HCT116 (cell line): ENCODE data around the gene SLCO2A1. TPM values are rescaled to one million over a fixed set of nuclear protein-coding genes. Genes with fewer than 3 reads are reported as not detected.

Experiments
- ATAC-seq: fragments of 200-7000 bp; cut with Tn5 transposase; 2 replicates; pipeline ENCODE4 v1.9.1; 2020; ENCODE audit warnings: mild to moderate bottlenecking, moderate library complexity
- BruUV-seq: library from RNA; stranded (reverse); fragments of 400-500 nt; replicated peaks from 2 replicates; lab custom pipeline; 2021; lab: Mats Ljungman, UMichigan
- CTCF ChIA-PET: fragments of 300-600 bp; sonication (Branson Sonifier 250); formaldehyde crosslinking; loops from one replicate; lab custom pipeline; 2021; ENCODE audit warnings: antibody characterized with exemption; lab: Charles Lee
- POLR2A ChIA-PET: fragments of 300-600, 350-600 bp; sonication (Branson Sonifier 250); formaldehyde crosslinking; loops from one replicate; lab custom pipeline; 2021; ENCODE audit warnings: antibody characterized with exemption; lab: Charles Lee
- RAD21 ChIA-PET, 2 experiments: fragments of 300-600 bp; sonication (Branson Sonifier 250); formaldehyde crosslinking; loops; one replicate each; lab custom pipeline; 2023; ENCODE audit warnings: low total read pairs in 2 of 2; ENCODE audit not compliant: uncharacterized antibody in 2 of 2, unreplicated experiment in 2 of 2, low non-redundant PET in 1 of 2; lab: Charles Lee
- DNase-seq: peaks from one replicate; pipeline ENCODE4 v3.0.0-alpha.2; 2010; ENCODE audit warnings: low read depth, low spot score
- H2AFZ ChIP-seq: fragments of 200-600 bp; shearing (Covaris generic), sonication (generic); 2 replicates; pipeline ENCODE4 v1.6.1; 2017; ENCODE audit warnings: low read depth, mixed run types, mixed read lengths, antibody characterized with exemption, low read length; ENCODE audit not compliant: poor library complexity, severe bottlenecking
- H3K27ac ChIP-seq: 2 replicates; pipeline ENCODE4 v1.5.1; 2012; ENCODE audit warnings: low read depth, low read length
- H3K27me3 ChIP-seq: fragments of 200-600 bp; sonication (generic); 2 replicates; pipeline ENCODE4 v1.6.1; 2016; ENCODE audit warnings: mixed run types, low read length, mixed read lengths; ENCODE audit not compliant: insufficient read depth
- H3K36me3 ChIP-seq, 2 experiments: fragments of 200-500 bp in 1 of 2; fragments of 200-600 bp in 1 of 2; sonication (Bioruptor generic) in 1 of 2; sonication (generic) in 1 of 2; 2 replicates each; pipeline versions ENCODE4 v1.5.1 to v1.6.1; 2014 to 2016; ENCODE audit warnings: low read length in 2 of 2, inconsistent platforms in 1 of 2, mixed read lengths in 1 of 2, mixed run types in 1 of 2; ENCODE audit not compliant: insufficient read depth in 2 of 2, control insufficient read depth in 1 of 2
- H3K4me1 ChIP-seq, 2 experiments: fragments of 200-600 bp in 1 of 2; sonication (generic) in 1 of 2; 2 replicates each; pipeline versions ENCODE4 v1.5.1 to v1.6.1; 2012 to 2017; ENCODE audit warnings: low read length in 2 of 2, inconsistent platforms in 1 of 2, mild to moderate bottlenecking in 1 of 2, mixed read lengths in 1 of 2, mixed run types in 1 of 2, moderate library complexity in 1 of 2; ENCODE audit not compliant: insufficient read depth in 2 of 2, control insufficient read depth in 1 of 2
- H3K4me2 ChIP-seq: fragments of 200-600 bp; sonication (generic); 2 replicates; pipeline ENCODE4 v1.6.1; 2017; ENCODE audit warnings: mixed run types, low read length, mixed read lengths
- H3K4me3 ChIP-seq, 2 experiments: fragments of 200-600 bp in 1 of 2; sonication (generic) in 1 of 2; replicated peaks in 1 of 2; 2 replicates each; pipeline ENCODE4 v1.5.1; 2011 to 2016; ENCODE audit warnings: low read length in 2 of 2, control low read depth in 1 of 2, low read depth in 1 of 2, mild to moderate bottlenecking in 1 of 2, mixed read lengths in 1 of 2, mixed run types in 1 of 2
- H3K79me2 ChIP-seq: fragments of 200-600 bp; sonication (generic); 2 replicates; pipeline ENCODE4 v1.6.1; 2017; ENCODE audit warnings: mild to moderate bottlenecking, mixed run types, low read length, moderate library complexity, mixed read lengths; ENCODE audit not compliant: insufficient read depth
- H3K9ac ChIP-seq: fragments of 200-600 bp; sonication (generic); 2 replicates; pipeline ENCODE4 v1.6.1; 2016; ENCODE audit warnings: low read length, mixed read lengths
- H3K9me2 ChIP-seq: fragments of 200-600 bp; sonication (generic), shearing (Covaris generic); 2 replicates; pipeline ENCODE4 v1.6.1; 2017; ENCODE audit warnings: mixed run types, mild to moderate bottlenecking, moderate library complexity; ENCODE audit not compliant: insufficient read depth
- H3K9me3 ChIP-seq, 2 experiments: fragments of 200-500 bp in 1 of 2; fragments of 200-600 bp in 1 of 2; sonication (Bioruptor generic) in 1 of 2; sonication (generic) in 1 of 2; 2 replicates each; pipeline ENCODE4 v1.6.1; 2014 to 2017; ENCODE audit warnings: low read length in 2 of 2, mixed read lengths in 2 of 2, inconsistent platforms in 1 of 2, low read depth in 1 of 2, mild to moderate bottlenecking in 1 of 2, mixed run types in 1 of 2, moderate library complexity in 1 of 2; ENCODE audit not compliant: control insufficient read depth in 1 of 2, insufficient read depth in 1 of 2
- H4K20me1 ChIP-seq: fragments of 200-600 bp; sonication (generic), shearing (Covaris generic); 2 replicates; pipeline ENCODE4 v1.6.1; 2017; ENCODE audit warnings: mixed run types, mild to moderate bottlenecking, moderate library complexity; ENCODE audit not compliant: insufficient read depth
- CBX3 ChIP-seq: IDR thresholded peaks from 2 replicates; pipeline ENCODE4 v1.6.1; 2012; ENCODE audit warnings: low read depth
- CEBPB ChIP-seq: IDR thresholded peaks from 2 replicates; pipeline ENCODE4 v1.6.1; 2012; ENCODE audit warnings: low read depth
- EGR1 ChIP-seq: IDR thresholded peaks from 2 replicates; pipeline ENCODE4 v1.6.1; 2012; ENCODE audit warnings: low read depth
- EZH2 ChIP-seq: fragments of 200-600 bp; sonication (generic); IDR thresholded peaks from 2 replicates; pipeline ENCODE4 v1.6.1; 2017; ENCODE audit warnings: antibody characterized with exemption, mixed run types
- JUND ChIP-seq: IDR thresholded peaks from 2 replicates; pipeline ENCODE4 v1.6.1; 2012
- POLR2A ChIP-seq: IDR thresholded peaks from 2 replicates; pipeline ENCODE4 v1.7.0; 2011; ENCODE audit warnings: borderline replicate concordance; ENCODE audit not compliant: insufficient read depth, insufficient read length; ENCODE audit errors: extremely low read depth
- POLR2AphosphoS5 ChIP-seq: IDR thresholded peaks from 2 replicates; pipeline ENCODE4 v1.6.1; 2011; ENCODE audit warnings: mild to moderate bottlenecking, low read depth, low read length, moderate library complexity
- RAD21 ChIP-seq: IDR thresholded peaks from 2 replicates; pipeline ENCODE4 v1.6.1; 2012; ENCODE audit warnings: low read depth, mild to moderate bottlenecking
- SP1 ChIP-seq: IDR thresholded peaks from 2 replicates; pipeline ENCODE4 v1.6.1; 2012; ENCODE audit warnings: low read depth
- SRF ChIP-seq: IDR thresholded peaks from 2 replicates; pipeline ENCODE4 v1.6.1; 2012; ENCODE audit warnings: low read depth
- TCF7L2 ChIP-seq: IDR thresholded peaks from 2 replicates; pipeline ENCODE4 v1.7.0; 2011; ENCODE audit warnings: borderline replicate concordance, inconsistent platforms; ENCODE audit not compliant: insufficient read depth, insufficient read length; ENCODE audit errors: extremely low read depth
- YY1 ChIP-seq: IDR thresholded peaks from 2 replicates; pipeline ENCODE4 v1.6.1; 2011; ENCODE audit warnings: low read length, low read depth, moderate library complexity, mild to moderate bottlenecking; ENCODE audit not compliant: insufficient replicate concordance; ENCODE audit errors: extremely low read depth
- ZFX ChIP-seq: fragments of 450-650 bp; IDR thresholded peaks from 2 replicates; pipeline ENCODE4 v1.6.1; 2017
- ZNF274 ChIP-seq: fragments of 200-500 bp; sonication (Bioruptor generic); IDR thresholded peaks from 2 replicates; pipeline ENCODE4 v1.6.1; 2014; ENCODE audit warnings: mild to moderate bottlenecking, low read depth, low read length, inconsistent platforms
- intact Hi-C: fragments of 100-400 bp; cut with micrococcal nuclease; formaldehyde crosslinking; loops from 2 replicates; pipeline ENCODE4 v1.10.0; 2022
- total RNA-seq: library from RNA; stranded (reverse); gene quantifications from one replicate; pipeline ENCODE4 v1.2.1, GENCODE V29; 2021; ENCODE audit not compliant: unreplicated experiment
- TF ChIP-seq, protein P1 (sequence below): IDR thresholded peaks from 2 replicates; pipeline ENCODE4 v1.6.1; 2012
- TF ChIP-seq, protein P2 (sequence below), 3 experiments: fragments of 200-600 bp in 1 of 3; sonication (generic) in 1 of 3; IDR thresholded peaks in 2 of 3; conservative IDR thresholded peaks in 1 of 3; 2 replicates each; pipeline ENCODE4 v1.5.1; 2012 to 2017; ENCODE audit warnings: low read depth in 2 of 3, low read length in 2 of 3, antibody characterized with exemption in 1 of 3, borderline replicate concordance in 1 of 3, control low read depth in 1 of 3, mild to moderate bottlenecking in 1 of 3, mixed read lengths in 1 of 3, mixed run types in 1 of 3, moderate library complexity in 1 of 3; ENCODE audit not compliant: insufficient read depth in 1 of 3
- TF ChIP-seq, protein P3 (sequence below): IDR thresholded peaks from 2 replicates; pipeline ENCODE4 v1.6.1; 2012
- TF ChIP-seq, protein P4 (sequence below): IDR thresholded peaks from 2 replicates; pipeline ENCODE4 v1.6.1; 2011; ENCODE audit warnings: mild to moderate bottlenecking, low read length, moderate library complexity; ENCODE audit not compliant: insufficient replicate concordance; ENCODE audit errors: extremely low read depth

Gene SLCO2A1
- total RNA-seq, 1 experiment from 2014 or later = 0.52 TPM

DNA sequence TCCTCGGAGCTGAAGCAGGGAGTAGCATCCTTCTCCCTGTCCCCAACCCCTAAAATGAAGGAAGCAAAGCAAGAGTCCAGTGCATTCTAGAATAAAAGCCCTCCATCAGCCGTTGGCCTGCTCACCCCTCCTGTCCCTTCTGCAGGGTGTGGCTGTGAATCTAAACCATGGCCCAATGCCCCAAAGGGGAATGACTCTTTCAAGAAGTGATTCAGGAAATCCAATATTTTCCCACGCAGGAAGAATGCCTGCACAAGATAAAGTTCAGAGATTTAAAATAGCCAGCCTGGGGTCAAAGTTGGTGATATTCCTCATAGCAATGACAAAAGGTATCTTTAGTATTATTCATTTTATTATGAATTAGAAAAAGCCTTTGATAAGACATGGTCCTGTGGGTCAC lies 38.5 kb downstream of the SLCO2A1 start (continued):
- no peak for TF ChIP-seq TCF7L2
- no peak for TF ChIP-seq CBX3
- TF ChIP-seq POLR2A = no peak
- TF ChIP-seq CEBPB = no peak
- TF ChIP-seq EZH2 = no peak
- TF ChIP-seq POLR2AphosphoS5 = no peak
- TF ChIP-seq, all 23 proteins: peak for 0

DNA sequence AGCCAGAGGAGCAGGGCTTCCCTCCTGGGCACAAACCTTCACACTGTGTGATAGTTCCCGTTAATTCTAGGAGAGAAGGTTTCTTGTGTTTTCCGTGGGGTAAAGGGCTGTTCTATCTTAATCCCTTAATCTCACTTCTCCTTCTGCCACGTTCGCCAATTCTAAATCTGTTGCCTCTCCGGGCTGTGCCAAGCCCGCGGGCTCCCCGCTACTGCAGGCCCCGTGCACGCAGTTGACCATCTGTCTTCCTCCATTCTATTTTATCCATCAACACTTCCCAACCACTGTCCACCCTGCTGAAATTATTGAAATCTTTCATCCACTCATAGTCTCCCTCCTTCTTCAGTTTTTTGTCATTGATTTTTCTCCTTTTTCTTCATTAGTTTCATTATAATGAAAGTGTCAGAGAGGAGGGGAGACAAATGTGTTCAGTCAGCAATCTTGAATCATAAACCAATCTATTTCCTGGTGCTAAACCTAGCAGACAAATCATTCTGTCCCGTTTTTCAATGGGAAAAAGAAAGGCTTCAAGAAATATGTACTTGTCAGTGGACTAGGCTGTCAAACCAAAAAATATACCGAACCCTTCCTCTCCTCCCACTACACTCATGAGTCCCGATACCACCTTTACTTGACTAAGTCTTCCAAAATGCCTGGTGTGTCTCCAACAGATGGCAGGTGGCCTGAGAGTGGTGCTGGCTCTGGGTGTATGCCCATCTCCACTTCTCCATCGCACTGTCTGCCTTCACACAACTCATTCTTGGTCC lies 39.6 kb downstream of the SLCO2A1 start:
- intact Hi-C loops = no loop called here
- ChIA-PET RAD21 (no interaction called here), CTCF (no interaction called here), POLR2A (no interaction called here)
- no peak overlapping the region for H3K4me3 ChIP-seq
- H3K4me2 ChIP-seq = no peak overlapping the region
- H3K36me3 ChIP-seq = no peaks in the 10 kb centered on the region
- H3K4me1 ChIP-seq = peaks cover 0 to 12% of the 10 kb centered on the region in 2 experiments; a peak in 1 of 4 replicates
- H3K27ac ChIP-seq = no peak overlapping the region
- H3K9me2 ChIP-seq = no peaks in the 10 kb centered on the region
- no peak for ATAC-seq
- no TSS peak for BruUV-seq
- no peaks in the 10 kb centered on the region for H3K9me3 ChIP-seq
- TF ChIP-seq JUND (no peak), EZH2 (no peak), ZFX (no peak), YY1 (no peak), CBX3 (no peak), ZNF274 (no peak), CEBPB (no peak), TCF7L2 (no peak), RAD21 (no peak), EGR1 (no peak), SP1 (no peak), POLR2AphosphoS5 (no peak), SRF (no peak)
- TF ChIP-seq, protein P1, sequence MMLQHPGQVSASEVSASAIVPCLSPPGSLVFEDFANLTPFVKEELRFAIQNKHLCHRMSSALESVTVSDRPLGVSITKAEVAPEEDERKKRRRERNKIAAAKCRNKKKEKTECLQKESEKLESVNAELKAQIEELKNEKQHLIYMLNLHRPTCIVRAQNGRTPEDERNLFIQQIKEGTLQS = no peak
- TF ChIP-seq, protein P2, sequence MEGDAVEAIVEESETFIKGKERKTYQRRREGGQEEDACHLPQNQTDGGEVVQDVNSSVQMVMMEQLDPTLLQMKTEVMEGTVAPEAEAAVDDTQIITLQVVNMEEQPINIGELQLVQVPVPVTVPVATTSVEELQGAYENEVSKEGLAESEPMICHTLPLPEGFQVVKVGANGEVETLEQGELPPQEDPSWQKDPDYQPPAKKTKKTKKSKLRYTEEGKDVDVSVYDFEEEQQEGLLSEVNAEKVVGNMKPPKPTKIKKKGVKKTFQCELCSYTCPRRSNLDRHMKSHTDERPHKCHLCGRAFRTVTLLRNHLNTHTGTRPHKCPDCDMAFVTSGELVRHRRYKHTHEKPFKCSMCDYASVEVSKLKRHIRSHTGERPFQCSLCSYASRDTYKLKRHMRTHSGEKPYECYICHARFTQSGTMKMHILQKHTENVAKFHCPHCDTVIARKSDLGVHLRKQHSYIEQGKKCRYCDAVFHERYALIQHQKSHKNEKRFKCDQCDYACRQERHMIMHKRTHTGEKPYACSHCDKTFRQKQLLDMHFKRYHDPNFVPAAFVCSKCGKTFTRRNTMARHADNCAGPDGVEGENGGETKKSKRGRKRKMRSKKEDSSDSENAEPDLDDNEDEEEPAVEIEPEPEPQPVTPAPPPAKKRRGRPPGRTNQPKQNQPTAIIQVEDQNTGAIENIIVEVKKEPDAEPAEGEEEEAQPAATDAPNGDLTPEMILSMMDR (IDR thresholded peaks at IDR 0.05 in 2 of 3, conservative IDR thresholded peaks at IDR 0.05 in 1 of 3; ENCODE audit: borderline replicate concordance in 1 of 3, insufficient read depth in 1 of 3, low read depth in 2 of 3, low read length in 2 of 3) = no peak
- TF ChIP-seq, protein P3, sequence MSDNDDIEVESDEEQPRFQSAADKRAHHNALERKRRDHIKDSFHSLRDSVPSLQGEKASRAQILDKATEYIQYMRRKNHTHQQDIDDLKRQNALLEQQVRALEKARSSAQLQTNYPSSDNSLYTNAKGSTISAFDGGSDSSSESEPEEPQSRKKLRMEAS = no peak
- TF ChIP-seq, protein P4, sequence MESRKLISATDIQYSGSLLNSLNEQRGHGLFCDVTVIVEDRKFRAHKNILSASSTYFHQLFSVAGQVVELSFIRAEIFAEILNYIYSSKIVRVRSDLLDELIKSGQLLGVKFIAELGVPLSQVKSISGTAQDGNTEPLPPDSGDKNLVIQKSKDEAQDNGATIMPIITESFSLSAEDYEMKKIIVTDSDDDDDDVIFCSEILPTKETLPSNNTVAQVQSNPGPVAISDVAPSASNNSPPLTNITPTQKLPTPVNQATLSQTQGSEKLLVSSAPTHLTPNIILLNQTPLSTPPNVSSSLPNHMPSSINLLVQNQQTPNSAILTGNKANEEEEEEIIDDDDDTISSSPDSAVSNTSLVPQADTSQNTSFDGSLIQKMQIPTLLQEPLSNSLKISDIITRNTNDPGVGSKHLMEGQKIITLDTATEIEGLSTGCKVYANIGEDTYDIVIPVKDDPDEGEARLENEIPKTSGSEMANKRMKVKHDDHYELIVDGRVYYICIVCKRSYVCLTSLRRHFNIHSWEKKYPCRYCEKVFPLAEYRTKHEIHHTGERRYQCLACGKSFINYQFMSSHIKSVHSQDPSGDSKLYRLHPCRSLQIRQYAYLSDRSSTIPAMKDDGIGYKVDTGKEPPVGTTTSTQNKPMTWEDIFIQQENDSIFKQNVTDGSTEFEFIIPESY = no peak
- H3K27me3 ChIP-seq = peaks cover 8% of the 10 kb centered on the region; the same call in 1 of the 2 replicates
- H3K9ac ChIP-seq = no peak overlapping the region
- DNase-seq = no peak
- no peaks in the 10 kb centered on the region for H3K79me2 ChIP-seq
- no peaks in the 10 kb centered on the region for H4K20me1 ChIP-seq
- no peak overlapping the region for H2AFZ ChIP-seq
